ENCODE data around the gene TTC24.

TTC24 gene

GRCh38 chr1:156579472-156579871 lies at the start of gene TTC24:
TTC24 (plus strand) TSS chr1:156579723; CDS start chr1:156581365, 1,642 bp downstream.
- intact Hi-C loops (cut with DNase I), result no loop called here
- peak in 1 of 10 donors; percentile 36 for DNase-seq

- DNase-seq, result no peak
- intact Hi-C loops (cut with DNase I), result no loop called here
These were observed 49.5 kb upstream of the TTC24 start for GRCh38 chr1:156530006-156530405.

- peak in 1 of 10 donors; percentile 12 for DNase-seq
- intact Hi-C loops (cut with DNase I), result no loop called here
These were observed 47.1 kb upstream of the TTC24 start for GRCh38 chr1:156532374-156532773.

- intact Hi-C loops (cut with DNase I), result no loop called here
- DNase-seq, result peak in 1 of 10 donors; percentile 72
These were observed 45.8 kb upstream of the TTC24 start for GRCh38 chr1:156533568-156534220.

- intact Hi-C loops (cut with DNase I), result no loop called here
- peak in 1 of 10 donors; percentile 55 for DNase-seq
These were observed 45.0 kb upstream of the TTC24 start for GRCh38 chr1:156534424-156535060.

GRCh38 chr1:156537027-156537426 lies 42.5 kb upstream of the TTC24 start:
- peak in 1 of 10 donors; percentile 49 for DNase-seq
- intact Hi-C loops (cut with DNase I), result no loop called here

- peak in 1 of 10 donors; percentile 15 for DNase-seq
- intact Hi-C loops (cut with DNase I), result no loop called here
These were observed 40.6 kb upstream of the TTC24 start for GRCh38 chr1:156538711-156539440.

GRCh38 chr1:156539818-156540355 lies 39.6 kb upstream of the TTC24 start:
- intact Hi-C loops (cut with DNase I), result no loop called here

GRCh38 chr1:156540955-156541354 lies 38.6 kb upstream of the TTC24 start:
- intact Hi-C loops (cut with DNase I), result no loop called here

More at GRCh38 chr1:156539818-156540355, 39.6 kb upstream of the TTC24 start:
- peak in 1 of 10 donors; percentile 19 for DNase-seq

GRCh38 chr1:156543066-156543465 lies 36.5 kb upstream of the TTC24 start:
- intact Hi-C loops (cut with DNase I), result no loop called here
- peak in 1 of 10 donors; percentile 34 for DNase-seq

More at GRCh38 chr1:156540955-156541354, 38.6 kb upstream of the TTC24 start:
- DNase-seq, result no peak

GRCh38 chr1:156544592-156545102 lies 34.9 kb upstream of the TTC24 start:
- DNase-seq, result peak in 3 of 10 donors; percentile 14 to 86 (median 23)
- intact Hi-C loops (cut with DNase I), result no loop called here

GRCh38 chr1:156546267-156546666 lies 33.3 kb upstream of the TTC24 start:
- intact Hi-C loops (cut with DNase I), result no loop called here
- peak in 1 of 10 donors; percentile 17 for DNase-seq

GRCh38 chr1:156547434-156547833 lies 32.1 kb upstream of the TTC24 start:
- DNase-seq, result no peak

GRCh38 chr1:156547982-156548381 lies 31.5 kb upstream of the TTC24 start:
- no peak for DNase-seq
- intact Hi-C loops (cut with DNase I), result no loop called here

More at GRCh38 chr1:156547434-156547833, 32.1 kb upstream of the TTC24 start:
- intact Hi-C loops (cut with DNase I), result no loop called here

- peak in 1 of 10 donors; percentile 26 for DNase-seq
These were observed 30.1 kb upstream of the TTC24 start for GRCh38 chr1:156549390-156549789.

GRCh38 chr1:156549831-156550230 lies 29.7 kb upstream of the TTC24 start:
- intact Hi-C loops (cut with DNase I), result no loop called here
- DNase-seq, result peak in 1 of 10 donors; percentile 49

More at GRCh38 chr1:156549390-156549789, 30.1 kb upstream of the TTC24 start:
- intact Hi-C loops (cut with DNase I), result no loop called here

GRCh38 chr1:156550346-156550745 lies 29.2 kb upstream of the TTC24 start:
- peak in 1 of 10 donors; percentile 47 for DNase-seq
- intact Hi-C loops (cut with DNase I), result no loop called here

- DNase-seq, result peak in 1 of 10 donors; percentile 53
- intact Hi-C loops (cut with DNase I), result no loop called here
These were observed 28.4 kb upstream of the TTC24 start for GRCh38 chr1:156551066-156551643.

GRCh38 chr1:156551869-156552268 lies 27.7 kb upstream of the TTC24 start:
- peak in 1 of 10 donors; percentile 41 for DNase-seq
- intact Hi-C loops (cut with DNase I), result no loop called here

- intact Hi-C loops (cut with DNase I), result no loop called here
- DNase-seq, result no peak
These were observed 27.0 kb upstream of the TTC24 start for GRCh38 chr1:156552518-156552917.

All from posterior cingulate gyrus (tissue), 11 donors.